Right lobe of liver (tissue), 6 donors: ENCODE measurements around the gene CELF2. TPM values are rescaled to one million over a fixed set of nuclear protein-coding genes. Genes with fewer than 3 reads are reported as not detected.

Experiments used
- ATAC-seq, 4 donors: fragments of 200-7000 bp; cut with Tn5 transposase; one replicate each; pipeline ENCODE4 v1.9.1; 2020; ENCODE audit warnings: mild to moderate bottlenecking in 4 of 4, moderate library complexity in 4 of 4
- DNase-seq, 3 donors: peaks; one replicate each; pipeline ENCODE4 v3.0.0-alpha.2; 2020
- H3K27ac ChIP-seq, 3 donors: fragments of 200-600 bp; one replicate each; pipeline ENCODE4 v1.8.0; 2022
- H3K27me3 ChIP-seq, 2 donors: fragments of 200-600 bp; one replicate each; pipeline ENCODE4 v1.8.0; 2022
- H3K36me3 ChIP-seq, 4 donors: fragments of 200-600 bp; sonication (generic) in 1 of 4; one replicate each; pipeline versions ENCODE4 v1.5.1 to v1.8.0; 2017 to 2022; ENCODE audit warnings: control low read depth in 1 of 4
- H3K4me1 ChIP-seq, 4 donors: fragments of 200-600 bp; sonication (generic) in 1 of 4; one replicate each; pipeline versions ENCODE4 v1.5.1 to v1.8.0; 2017 to 2022; ENCODE audit warnings: control low read depth in 1 of 4
- H3K4me3 ChIP-seq, 3 donors: fragments of 200-600 bp; one replicate each; pipeline ENCODE4 v1.8.0; 2022
- H3K9me3 ChIP-seq, 4 donors: fragments of 200-600 bp; sonication (generic) in 1 of 4; one replicate each; pipeline versions ENCODE4 v1.5.1 to v1.8.0; 2017 to 2022; ENCODE audit warnings: control low read depth in 1 of 4
- CTCF ChIP-seq, 4 donors: fragments of 200-600 bp in 3 of 4; fragments of 450-650 bp in 1 of 4; IDR thresholded peaks; one replicate each; pipeline versions ENCODE4 v1.5.1 to v1.8.0; 2016 to 2022; ENCODE audit warnings: antibody characterized with exemption in 4 of 4, mild to moderate bottlenecking in 2 of 4
- POLR2A ChIP-seq: fragments of 450-650 bp; IDR thresholded peaks from one replicate; pipeline ENCODE4 v1.6.1; 2017; ENCODE audit warnings: antibody characterized with exemption, mild to moderate bottlenecking
- WGBS: methylation state at CpG from one replicate; pipeline ENCODE4 v1.1.6; 2018; ENCODE audit warnings: low coverage, low lambda C conversion rate; ENCODE audit not compliant: insufficient coverage; ENCODE audit errors: missing lambda C conversion rate; 5-methylcytosine and 5-hydroxymethylcytosine counted together
- intact Hi-C, 2 donors: fragments of 100-400 bp; cut with DNase I; formaldehyde crosslinking; loops; one replicate each; pipeline versions ENCODE4 v1.11.2 to v1.14.1; 2022
- total RNA-seq, 6 experiments: library from RNA; depleted of rRNA in 2 of 6; stranded (reverse); fragments of >200 nt in 2 of 6; fragmentation: NEBNext Ultra II Directional in 3 of 6; extraction: Animal tissue kit (Norgen Biotek cat#: 25700) in 3 of 6; gene quantifications; one replicate each; pipeline versions ENCODE4 v1.1.0 to v1.2.4, GENCODE V29; 2016 to 2023
- donor health status: DM: no; HTN: yes; CAD: no.
- donor health status: DM: no; HTN: no; CAD: no.
- donor health status: DM: no; HTN: no; CAD: no.
- donor health status: DM: no; HTN: yes; CAD: no.
- donor health status: DM: no; HTN: yes; CAD: no.

CELF2 gene
- total RNA-seq, 6 experiments from 2014 or later: 2.4 to 6.2 (median 3.7) TPM

DNA sequence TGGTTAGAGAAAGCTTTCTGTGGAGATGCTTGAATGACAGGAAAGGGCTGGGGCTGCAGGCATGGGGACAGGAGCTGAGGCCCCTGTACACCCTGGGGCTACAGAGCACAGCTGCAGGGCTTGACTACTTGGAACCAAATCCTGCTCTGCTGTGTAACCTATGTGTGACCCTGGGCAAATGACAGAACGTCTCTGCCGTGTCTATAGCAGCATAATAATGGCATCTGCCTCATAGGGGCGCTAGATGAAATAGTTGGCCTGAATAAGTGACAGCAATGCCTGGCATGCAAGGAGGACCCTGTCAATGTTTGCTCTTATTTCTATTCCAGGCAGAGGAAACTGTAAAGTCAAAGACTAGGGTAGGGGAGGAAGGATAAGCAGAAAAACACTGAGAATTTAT lies 339.8 kb downstream of the CELF2 start:
- H3K4me3 ChIP-seq: no peak overlapping the region
- no peak for ATAC-seq
- H3K9me3 ChIP-seq: no peaks in the 10 kb centered on the region
- H3K27me3 ChIP-seq: no peaks in the 10 kb centered on the region
- TF ChIP-seq CTCF (IDR thresholded peaks at IDR 0.05) (no peak), POLR2A (no peak)
- intact Hi-C loops: no loop called here
- H3K36me3 ChIP-seq: no peaks in the 10 kb centered on the region
- H3K4me1 ChIP-seq: no peaks in the 10 kb centered on the region
- 80% methylated on average over 1 of the region's 3 CpGs for WGBS
- no peak overlapping the region for H3K27ac ChIP-seq
- DNase-seq: no peak

- WGBS: 65% methylated on average over 3 of the region's 3 CpGs
- H3K9me3 ChIP-seq: no peaks in the 10 kb centered on the region
Measured at GRCh38 chr10:11358011-11358410, 340.3 kb downstream of the CELF2 start.

DNA sequence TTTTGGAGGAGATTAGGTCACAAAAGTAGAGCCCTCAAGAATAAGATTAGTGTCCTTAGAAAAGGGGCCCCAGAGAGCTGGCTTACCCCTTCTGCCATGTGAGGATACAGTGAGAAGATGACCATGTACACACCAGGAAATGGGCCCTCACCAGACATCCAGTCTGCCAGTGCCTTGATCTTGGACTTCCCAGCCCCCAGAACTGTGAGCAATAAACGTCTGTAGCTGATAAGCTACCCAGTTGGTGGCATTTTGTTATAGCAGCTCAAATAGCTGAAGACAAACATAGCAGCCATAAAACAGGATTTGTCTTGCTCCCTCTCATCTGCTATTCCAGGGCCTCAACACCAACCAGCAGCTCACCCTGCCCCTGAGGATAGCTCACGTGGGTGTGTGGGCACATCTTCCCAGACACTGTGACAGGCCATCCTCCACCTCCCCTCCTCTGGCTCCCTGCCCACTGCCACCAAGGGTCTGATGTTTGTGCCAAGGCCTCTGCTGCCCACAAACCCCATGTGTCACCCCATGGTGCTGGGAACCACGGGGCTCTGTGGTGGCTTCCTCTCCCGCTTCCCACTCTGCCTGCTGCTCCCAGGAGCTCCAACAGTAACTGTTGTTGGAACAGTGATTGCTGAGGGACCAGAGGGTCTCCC lies 341.4 kb downstream of the CELF2 start:
- no peak for DNase-seq
- H3K27me3 ChIP-seq: no peaks in the 10 kb centered on the region
- 17% methylated on average over 2 of the region's 4 CpGs for WGBS

More at GRCh38 chr10:11358011-11358410, 340.3 kb downstream of the CELF2 start:
- no peak for TF ChIP-seq POLR2A
- TF ChIP-seq CTCF (IDR thresholded peaks at IDR 0.05): no peak
- intact Hi-C loops: no loop called here
- no peaks in the 10 kb centered on the region for H3K36me3 ChIP-seq
- H3K27me3 ChIP-seq: no peaks in the 10 kb centered on the region
- H3K4me3 ChIP-seq: no peak overlapping the region
- H3K4me1 ChIP-seq: no peaks in the 10 kb centered on the region
- DNase-seq: no peak
- no peak for ATAC-seq
- H3K27ac ChIP-seq: no peak overlapping the region

DNA sequence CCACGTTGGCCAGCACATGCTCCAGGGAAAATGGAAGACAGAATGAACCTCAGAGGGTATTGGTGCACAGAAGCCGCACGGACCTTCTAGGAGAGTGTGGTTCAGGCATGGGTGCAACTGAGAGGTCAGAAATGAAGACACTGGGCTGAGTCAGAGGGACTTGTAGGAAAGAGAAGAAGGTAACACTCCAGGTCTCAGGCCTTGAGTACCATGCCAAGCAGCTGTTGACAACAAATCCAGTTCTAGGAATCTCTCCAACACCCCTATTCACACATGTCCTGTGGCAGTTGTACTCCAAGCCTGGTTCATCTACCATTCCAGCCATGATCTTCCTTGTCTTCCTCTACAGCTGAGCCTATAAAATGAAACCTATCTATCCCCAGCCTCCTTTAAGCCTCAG lies 342.2 kb downstream of the CELF2 start:
- Histone ChIP-seq H3K36me3 (no peaks in the 10 kb centered on the region), H3K27ac (no peak overlapping the region), H3K9me3 (no peaks in the 10 kb centered on the region), H3K27me3 (no peaks in the 10 kb centered on the region), H3K4me3 (no peak overlapping the region), H3K4me1 (no peaks in the 10 kb centered on the region)
- 79% methylated on average over 3 of the region's 3 CpGs for WGBS
- TF ChIP-seq POLR2A: no peak
- no peak for TF ChIP-seq CTCF (IDR thresholded peaks at IDR 0.05)
- ATAC-seq (no peak), DNase-seq (no peak)
- intact Hi-C loops: no loop called here

More for the DNA sequence above, 341.4 kb downstream of the CELF2 start:
- intact Hi-C loops: no loop called here
- Histone ChIP-seq H3K27ac (no peak overlapping the region), H3K36me3 (no peaks in the 10 kb centered on the region), H3K9me3 (no peaks in the 10 kb centered on the region), H3K4me1 (no peaks in the 10 kb centered on the region), H3K4me3 (no peak overlapping the region)
- no peak for ATAC-seq
- no peak for TF ChIP-seq POLR2A
- TF ChIP-seq CTCF (IDR thresholded peaks at IDR 0.05): no peak

GRCh38 chr10:11363497-11363896 lies 345.8 kb downstream of the CELF2 start:
- intact Hi-C loops: no loop called here

More at GRCh38 chr10:11363497-11363896, 345.8 kb downstream of the CELF2 start:
- H3K4me1 ChIP-seq: no peaks in the 10 kb centered on the region
- TF ChIP-seq CTCF (IDR thresholded peaks at IDR 0.05) (no peak), POLR2A (no peak)
- H3K36me3 ChIP-seq: no peaks in the 10 kb centered on the region
- no peaks in the 10 kb centered on the region for H3K27me3 ChIP-seq
- ATAC-seq (no peak), DNase-seq (no peak)
- no peak overlapping the region for H3K4me3 ChIP-seq
- H3K9me3 ChIP-seq: no peaks in the 10 kb centered on the region
- H3K27ac ChIP-seq: no peak overlapping the region
- WGBS: 58% methylated on average over 2 of the region's 7 CpGs
